ENCODE measurements around the gene SLC22A13. TPM values are rescaled to one million over a fixed set of nuclear protein-coding genes. Genes with fewer than 3 reads are reported as not detected.
"Not testable (repeated sequence)": the region's sequence is repeated elsewhere in the genome, so short reads cannot be mapped to it uniquely, and the experiment has no call there.

The SLC22A13 gene, protein sequence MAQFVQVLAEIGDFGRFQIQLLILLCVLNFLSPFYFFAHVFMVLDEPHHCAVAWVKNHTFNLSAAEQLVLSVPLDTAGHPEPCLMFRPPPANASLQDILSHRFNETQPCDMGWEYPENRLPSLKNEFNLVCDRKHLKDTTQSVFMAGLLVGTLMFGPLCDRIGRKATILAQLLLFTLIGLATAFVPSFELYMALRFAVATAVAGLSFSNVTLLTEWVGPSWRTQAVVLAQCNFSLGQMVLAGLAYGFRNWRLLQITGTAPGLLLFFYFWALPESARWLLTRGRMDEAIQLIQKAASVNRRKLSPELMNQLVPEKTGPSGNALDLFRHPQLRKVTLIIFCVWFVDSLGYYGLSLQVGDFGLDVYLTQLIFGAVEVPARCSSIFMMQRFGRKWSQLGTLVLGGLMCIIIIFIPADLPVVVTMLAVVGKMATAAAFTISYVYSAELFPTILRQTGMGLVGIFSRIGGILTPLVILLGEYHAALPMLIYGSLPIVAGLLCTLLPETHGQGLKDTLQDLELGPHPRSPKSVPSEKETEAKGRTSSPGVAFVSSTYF
- total RNA-seq, result 1.00 TPM
- long read RNA-seq, result 0 reads

DNA sequence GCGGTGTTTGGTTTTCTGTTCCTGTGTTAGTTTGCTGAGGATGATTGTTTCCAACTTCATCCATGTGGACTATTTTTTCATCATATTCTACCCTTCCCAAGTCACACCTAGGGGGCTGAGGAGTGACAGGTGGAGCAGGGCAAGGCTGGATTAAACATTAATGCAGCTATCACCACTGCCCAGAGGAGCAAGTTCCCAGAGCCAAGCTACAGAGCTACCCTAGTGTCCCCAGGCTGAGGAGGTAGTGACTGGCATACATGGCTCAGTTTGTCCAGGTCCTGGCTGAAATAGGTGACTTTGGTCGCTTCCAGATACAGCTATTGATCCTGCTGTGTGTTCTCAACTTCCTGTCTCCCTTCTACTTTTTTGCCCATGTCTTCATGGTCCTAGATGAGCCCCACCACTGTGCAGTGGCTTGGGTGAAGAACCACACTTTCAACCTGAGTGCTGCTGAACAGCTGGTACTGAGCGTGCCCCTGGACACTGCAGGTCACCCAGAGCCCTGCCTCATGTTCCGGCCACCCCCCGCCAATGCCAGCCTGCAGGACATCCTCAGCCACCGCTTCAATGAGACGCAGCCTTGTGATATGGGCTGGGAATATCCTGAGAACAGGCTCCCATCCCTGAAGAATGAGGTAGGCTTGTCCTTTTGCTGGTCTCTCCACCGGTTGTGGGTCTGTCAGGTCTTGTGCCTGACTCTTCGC is at the start of gene SLC22A13:
Gene SLC22A13 (plus strand): TSS at position 209 of the 704 bp plus-strand sequence. CDS start 49 bp downstream, at position 258.
- DNase-seq (ENCODE audit: low spot score), result no peak

DNA sequence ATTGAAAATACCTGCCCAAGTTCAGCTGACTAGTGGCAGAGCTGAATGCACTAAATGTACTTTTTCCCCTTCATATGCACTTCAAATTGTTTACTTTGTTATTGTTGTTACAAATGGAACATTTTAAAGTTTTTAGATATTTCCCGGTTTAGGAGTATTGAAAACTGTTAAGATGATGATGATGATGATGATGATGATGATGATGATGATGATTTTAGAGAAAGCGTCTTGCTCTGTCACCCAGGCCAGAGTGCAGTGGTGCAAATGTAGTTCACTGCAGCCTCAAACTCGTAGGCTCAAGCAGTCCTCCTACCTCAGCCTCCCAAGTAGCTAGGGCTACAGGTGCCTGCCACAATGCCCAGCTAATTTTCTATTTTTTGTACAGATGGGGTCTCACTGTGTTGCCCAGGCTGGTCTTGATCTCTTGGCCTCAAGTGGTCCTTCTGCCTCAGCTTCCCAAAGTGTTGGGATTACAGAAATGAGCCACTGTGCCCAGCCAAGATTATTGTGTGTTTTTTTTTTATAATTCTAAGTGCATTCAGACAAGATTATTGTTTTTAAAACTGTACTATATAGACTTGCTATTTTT is 45.9 kb upstream of the SLC22A13 start:
- DNase-seq (ENCODE audit: low spot score), result no peak

DNA sequence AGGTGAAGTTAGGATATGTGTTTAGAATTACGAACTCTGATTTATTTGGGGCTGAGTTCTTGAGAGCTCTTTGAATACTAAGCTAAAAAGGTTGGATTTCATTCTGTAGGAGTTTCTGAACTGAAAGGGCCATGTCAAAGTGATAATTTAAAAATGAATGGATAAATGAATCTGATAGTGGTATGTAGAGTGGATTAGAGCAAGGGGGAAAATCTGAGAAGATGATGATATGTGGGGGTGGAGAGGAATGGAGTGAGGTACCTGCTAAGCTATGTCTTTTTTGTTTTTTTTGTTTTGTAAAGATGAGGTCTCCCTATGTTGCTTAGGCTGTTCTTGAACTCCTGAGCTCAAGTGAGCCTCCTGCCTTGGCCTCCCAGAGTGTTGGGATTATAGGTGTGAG is 44.6 kb upstream of the SLC22A13 start:
- no peak for DNase-seq (ENCODE audit: low spot score)

DNA sequence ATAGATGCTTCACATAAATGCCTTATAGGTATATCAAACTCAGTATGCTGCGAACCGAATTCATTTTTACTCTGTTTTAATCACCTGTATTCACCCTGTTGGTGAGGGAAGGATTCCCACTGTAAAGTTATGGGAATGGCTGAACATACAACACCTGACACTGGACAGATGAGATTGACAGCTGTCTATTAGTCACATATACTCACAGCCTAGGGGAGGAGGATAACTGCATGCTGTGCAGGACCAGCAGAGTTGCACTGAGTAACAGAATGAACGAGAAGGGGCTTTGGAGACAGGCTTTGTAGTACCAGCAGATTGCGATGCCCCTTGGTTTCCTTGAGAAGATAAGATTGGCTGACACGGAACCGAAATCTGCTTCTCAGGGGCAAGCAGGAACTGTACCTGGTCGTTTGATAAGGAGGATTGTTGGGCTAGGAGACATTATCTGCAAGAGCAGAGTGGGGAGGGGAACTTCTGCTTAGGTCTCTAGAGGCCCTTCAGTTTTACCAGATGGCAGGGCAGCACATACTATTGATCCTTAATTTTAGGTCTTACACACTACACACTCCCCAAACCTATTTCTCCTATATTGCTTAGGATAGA is 43.5 kb upstream of the SLC22A13 start:
- no peak for DNase-seq (ENCODE audit: low spot score)

DNA sequence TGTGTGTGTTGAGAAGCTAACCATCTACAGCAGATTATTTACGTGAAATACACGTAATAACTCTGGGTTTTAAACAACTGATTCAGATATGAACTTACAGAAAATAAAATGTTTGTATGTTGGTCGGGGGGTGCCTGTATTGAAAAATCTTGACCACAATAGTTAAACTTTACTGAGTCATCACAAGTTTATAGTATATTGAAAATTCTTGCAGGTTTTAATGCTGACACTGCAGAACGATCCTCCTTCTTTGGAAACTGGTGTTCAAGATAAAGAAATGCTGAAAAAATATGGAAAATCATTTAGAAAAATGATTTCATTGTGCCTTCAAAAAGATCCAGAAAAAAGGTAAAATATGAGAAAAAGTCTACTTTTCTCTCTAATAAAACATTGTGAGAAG is 41.3 kb upstream of the SLC22A13 start:
- DNase-seq (ENCODE audit: low spot score), result no peak

DNA sequence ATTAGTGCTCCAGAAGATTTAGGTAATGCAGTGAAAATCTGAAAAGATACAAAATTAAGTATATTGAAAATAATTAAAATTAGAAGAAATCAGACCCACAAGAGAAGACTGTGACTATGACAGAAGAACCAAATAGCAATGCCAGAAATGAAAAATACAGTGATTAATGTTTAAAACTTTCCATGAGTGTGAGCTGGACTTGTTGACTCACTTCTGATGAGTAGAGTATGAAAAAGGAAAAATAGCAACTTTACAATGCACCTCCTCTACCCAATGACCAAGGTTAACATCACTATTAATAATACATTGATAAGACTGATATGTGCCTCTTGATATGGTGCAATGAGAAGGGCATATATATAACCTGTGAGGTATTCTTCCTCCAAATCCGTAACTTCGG is 39.3 kb upstream of the SLC22A13 start:
- no peak for DNase-seq (ENCODE audit: low spot score)

DNA sequence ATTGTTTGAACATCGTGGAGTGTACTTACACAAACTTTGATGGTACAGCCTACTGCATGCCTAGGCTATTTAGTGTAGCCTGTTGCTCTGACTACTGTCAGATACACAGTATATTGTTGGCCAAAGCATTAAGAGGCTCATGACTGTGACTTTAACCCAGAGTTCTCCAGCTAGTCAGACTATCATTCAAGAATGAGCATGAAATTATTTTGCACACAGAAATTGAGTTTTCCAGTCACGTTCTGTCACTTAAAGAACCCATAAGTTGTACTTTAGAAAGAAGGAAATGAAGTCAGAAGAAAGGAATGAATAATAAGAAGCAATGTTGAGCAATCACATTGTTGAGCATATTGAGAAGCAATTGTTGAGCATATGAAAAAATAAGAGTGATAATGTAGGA is 37.6 kb upstream of the SLC22A13 start:
- no peak for DNase-seq (ENCODE audit: low spot score)

DNA sequence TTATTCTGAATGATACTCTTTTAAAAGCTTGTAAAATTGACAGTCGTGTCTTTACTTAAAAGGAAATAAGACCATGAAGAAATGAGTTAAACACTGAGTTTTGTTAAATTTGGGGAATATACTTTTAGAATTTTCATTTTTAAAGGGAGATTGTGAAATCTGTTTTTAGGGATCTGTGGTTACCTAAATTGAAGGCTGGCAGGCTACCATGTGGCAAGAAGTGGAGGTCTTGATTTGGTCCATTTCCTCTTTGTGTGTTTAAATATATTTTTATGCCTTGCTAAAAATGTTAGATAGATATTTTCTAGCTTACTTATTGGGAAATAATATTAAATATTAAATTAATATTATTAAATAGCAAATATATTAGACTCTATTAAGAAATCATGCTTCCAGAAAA is 36.6 kb upstream of the SLC22A13 start:
- DNase-seq (ENCODE audit: low spot score), result no peak

DNA sequence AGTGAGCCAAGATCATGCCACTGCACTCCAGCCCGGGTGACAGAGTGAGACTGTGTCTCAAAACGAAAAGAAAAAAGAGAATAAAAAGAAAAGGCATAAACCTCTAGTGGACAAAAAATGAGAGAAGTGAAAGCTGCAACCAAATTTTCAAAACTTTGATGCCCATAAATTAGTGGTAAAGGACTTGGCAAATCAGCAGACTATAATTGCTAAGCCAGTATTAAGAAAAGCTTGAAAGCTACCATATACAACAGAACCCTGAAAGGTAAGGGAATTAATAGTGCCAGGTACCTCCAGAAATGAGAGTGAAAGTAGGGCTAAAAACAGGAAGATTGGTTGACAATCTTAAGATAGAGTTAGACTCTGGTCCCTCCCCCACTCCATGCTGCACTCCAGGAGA is 32.9 kb upstream of the SLC22A13 start:
- no peak for DNase-seq (ENCODE audit: low spot score)

DNA sequence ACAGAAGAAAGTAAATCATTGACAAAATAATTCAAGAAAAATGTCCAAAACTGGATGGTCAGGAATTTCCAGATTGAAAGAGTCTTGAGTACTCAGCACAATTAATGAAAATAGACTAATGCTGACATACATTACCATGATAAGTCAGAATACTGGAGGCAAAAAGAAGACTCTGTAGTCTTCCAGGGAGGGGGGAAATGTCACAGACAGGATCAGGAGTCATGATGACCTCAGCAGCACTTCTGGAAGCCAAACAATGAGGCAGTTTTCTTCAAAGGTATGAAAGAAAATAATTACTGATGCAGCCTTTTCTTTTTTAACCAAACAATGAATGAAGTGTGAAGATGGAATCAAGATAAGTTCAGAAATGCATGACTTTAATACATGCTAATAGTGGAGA is 30.1 kb upstream of the SLC22A13 start:
- DNase-seq (ENCODE audit: low spot score), result no peak

DNA sequence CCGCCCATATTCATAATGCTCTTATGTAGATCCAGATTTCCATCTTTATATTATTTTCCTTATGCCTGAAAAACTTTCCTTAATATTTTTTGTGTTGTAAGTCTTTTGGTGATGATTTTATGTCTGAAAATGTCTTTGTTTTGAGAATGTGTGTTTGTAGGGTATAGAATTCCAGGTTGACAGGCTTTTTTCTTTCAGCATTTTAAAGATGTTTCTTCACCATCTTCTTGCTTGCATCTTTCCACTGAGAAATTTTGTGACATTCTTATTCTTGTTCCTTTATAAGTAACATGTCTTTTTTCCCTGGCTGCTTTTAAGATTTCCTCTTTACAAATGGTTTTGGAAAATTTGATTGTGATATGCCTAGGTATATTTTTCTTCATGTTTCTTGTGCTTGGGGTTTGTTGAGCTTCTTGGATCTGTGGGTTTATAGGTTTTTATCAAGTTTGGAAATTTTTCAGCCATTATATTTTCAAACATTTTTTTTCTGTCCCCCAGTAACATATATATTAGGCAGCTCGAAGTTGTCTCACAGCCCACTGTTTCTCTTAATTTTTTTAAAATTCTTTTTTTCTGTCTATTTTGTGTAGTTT is 27.1 kb upstream of the SLC22A13 start:
- DNase-seq (ENCODE audit: low spot score), result no peak

DNA sequence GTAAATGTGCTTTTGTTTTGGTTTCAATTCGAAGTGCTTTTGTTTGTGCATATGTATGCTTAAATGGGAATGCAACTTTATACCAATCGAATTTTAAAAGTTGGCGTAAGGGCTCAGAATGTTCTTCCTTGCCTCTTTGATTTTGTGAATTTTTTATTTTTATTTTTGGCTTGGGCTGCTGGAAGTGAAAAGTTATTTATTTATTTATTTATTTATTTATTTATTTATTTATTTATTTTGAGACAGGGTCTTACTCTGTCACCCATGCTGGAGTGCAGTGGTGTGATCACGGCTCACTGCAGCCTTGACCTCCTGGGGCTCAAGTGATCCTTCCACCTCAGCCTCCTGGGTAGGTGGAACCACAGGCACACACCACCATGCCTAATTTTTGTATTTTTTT is 22.8 kb upstream of the SLC22A13 start:
- not testable (repeated sequence) for DNase-seq (ENCODE audit: low spot score)

DNA sequence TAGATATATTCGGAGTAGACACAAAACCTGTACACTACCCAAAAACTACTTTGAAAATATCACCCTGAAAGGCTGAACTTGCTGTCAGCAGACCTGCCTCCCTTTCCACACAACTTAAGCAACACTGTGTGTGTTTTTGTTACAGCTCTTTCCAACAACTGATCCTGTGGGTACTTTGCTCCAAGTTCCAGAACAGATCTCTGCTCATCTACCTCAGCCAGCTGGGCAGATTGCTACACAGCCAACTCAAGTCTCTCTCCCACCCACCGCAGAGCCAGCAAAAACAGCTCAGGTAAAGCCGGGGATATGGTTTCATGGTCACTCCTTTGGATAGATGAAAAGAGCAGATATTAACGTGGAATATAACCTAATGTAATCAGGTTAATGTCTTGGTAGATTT is 19.7 kb upstream of the SLC22A13 start:
- DNase-seq (ENCODE audit: low spot score), result no peak

DNA sequence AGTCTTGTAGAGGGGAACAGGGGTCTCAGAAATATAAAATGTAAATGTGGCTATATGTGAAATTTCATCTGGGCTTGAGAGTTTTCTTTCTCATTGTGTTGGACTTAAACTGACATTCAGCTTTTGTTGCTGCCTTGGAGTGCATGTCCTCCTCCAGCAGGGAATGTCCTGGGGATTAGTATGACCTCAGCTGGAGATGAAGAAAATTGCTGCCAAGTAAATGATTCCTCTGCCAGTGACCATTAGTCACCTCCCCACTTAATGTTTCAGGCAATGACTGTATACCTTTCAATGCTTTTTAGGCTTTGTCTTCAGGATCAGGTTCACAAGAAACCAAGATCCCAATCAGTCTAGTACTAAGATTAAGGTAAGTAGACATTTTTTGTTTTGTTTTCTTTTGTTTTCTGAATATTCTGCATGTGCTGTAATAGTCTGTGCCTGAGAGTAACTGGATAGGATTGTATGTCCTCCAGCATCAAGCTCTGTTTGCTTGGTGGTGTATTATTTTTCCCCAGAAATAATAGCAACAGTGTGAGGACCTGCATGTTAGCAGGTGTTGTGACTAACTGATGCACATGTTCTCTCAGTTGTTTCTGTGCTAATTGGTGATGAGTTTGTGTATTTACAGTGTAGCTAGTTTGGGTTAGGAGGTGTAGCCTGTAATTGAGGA is 18.1 kb upstream of the SLC22A13 start:
- DNase-seq (ENCODE audit: low spot score), result no peak

DNA sequence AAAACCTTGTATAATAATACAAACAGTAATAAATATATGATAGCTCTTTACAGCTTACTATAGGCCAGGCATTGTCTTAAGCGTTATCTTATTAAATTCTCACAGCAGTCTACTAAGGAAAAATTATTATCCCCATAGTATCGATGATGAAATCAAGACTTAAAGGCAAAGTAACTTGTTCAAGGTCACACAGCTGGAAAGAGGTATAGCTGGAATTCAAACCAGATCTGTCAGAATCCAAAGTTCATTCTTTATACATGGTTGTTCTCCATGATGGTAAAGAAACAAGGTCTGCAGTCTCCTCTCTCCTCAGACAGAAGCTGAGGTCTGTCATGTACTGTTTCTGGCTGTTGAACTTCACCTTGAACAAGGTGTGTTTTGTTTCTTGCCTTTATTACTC is 15.4 kb upstream of the SLC22A13 start:
- DNase-seq (ENCODE audit: low spot score), result no peak

DNA sequence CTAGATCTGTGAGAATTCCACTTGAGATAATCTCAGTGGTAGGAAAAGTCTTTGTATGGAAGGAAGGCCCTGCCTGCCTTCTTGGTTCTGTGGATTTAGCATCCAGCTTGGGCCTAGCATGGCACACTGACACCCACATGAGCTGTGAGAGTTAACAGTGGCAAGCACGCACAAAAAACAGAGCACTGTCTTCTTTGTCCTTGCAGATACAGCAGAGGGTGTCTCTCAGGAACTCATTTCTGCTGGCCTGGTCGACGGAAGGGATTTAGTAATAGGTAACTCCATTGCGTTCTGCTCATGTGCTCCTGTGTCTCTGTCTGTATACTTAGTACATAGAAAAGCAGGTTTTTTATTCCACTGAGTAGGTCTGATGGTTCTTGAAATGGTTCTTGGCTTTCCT is 14.4 kb upstream of the SLC22A13 start:
- DNase-seq (ENCODE audit: low spot score), result no peak

DNA sequence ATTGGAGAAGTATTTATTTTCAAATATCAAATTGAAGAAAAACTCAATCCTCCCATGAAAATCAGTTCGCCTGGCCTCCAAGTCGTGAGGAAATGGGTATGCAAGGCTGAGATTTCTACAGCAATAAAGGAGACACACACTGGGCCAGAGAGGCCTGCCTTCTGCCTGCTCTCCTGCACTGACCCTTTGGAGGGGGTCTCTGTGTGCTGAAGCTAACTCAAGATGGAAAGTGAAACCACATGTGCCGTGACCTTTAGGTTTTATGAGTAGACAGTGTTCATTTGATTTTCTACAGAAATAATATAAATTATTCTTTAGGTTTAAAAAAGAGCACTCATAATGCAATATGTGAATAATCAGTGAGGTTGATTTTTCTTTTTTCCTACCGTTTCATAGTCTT is 11.9 kb upstream of the SLC22A13 start:
- no peak for DNase-seq (ENCODE audit: low spot score)

DNA sequence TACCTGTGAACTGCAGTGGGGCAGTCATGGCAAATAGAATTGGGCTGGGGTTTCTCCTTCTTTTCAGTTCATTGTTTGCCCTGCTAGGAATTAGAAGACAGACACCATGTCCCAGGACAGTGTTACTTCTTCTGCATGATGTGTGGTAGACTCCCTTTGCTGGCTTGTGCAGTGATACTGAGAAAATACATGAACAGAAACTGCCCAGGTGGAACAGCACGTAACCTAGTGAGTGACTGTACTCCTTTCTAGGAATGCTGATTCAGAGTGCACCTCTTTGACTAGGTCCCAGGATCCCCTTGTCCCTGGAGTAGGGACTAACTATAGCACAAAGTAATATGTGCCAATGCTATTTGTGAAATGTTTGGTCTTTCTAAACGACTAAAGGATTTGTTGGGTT is 10.7 kb upstream of the SLC22A13 start:
- no peak for DNase-seq (ENCODE audit: low spot score)

DNA sequence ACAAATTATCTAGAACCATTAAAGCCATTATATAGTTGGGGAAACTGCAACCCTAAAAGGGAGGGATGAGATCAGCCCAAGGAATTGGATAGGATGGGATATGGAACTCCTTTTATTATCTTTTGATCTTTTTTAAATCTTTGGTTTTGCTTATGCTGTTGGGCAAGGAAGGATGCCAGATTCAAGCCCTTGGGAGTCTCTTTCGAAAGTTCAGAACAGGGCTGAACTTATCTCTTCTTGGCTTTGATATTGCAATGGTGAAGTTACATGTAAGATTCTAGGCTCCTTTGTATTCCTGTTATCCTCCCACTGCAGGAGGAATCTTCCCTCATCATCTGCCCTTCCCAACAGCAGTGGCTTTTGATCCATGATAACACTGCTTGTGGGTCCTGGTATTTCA is 10.0 kb upstream of the SLC22A13 start:
- DNase-seq (ENCODE audit: low spot score), result no peak

DNA sequence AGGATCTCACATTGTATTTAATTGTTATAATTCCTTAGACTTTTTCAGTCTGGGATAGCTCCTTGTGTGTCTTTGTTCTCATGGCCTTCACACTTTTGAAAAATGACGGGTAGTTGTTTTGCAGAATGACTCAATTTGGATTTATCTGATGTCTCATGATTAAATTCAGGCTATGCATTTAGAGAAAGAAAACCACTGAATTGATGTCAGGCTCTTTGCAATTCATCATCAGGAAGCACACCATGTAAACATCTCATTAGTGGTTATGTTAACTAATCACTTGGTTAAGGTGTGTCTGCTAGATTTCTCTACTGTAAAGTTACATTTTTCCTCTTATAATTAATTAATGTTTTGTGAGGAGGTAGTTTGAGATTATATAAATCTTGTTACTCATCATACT is 8.0 kb upstream of the SLC22A13 start:
- DNase-seq (ENCODE audit: low spot score), result no peak

DNA sequence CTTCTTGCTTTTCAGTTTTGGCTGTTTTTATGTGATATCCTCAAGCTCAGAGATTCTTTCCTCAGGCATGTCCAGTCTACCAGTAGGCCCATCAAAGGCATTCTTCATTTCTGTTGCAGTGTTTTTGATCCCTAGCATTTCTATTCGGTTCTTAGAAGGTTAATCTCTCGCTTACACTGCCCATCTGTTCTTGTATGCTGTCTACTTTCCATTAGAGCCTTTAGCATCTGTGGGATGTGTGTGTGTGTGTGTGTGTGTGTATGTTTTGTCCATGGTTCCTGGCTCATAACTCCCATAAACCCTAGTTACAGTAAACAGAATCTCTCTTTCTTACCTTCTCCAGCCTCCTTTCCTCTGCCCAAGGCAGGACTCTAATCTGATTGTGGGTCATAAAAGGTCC is 5.1 kb upstream of the SLC22A13 start:
- DNase-seq (ENCODE audit: low spot score), result no peak

Data from mesenteric fat pad (tissue), 1 donor.